Measurements from ENCODE around the gene PAXX. TPM values are rescaled to one million over a fixed set of nuclear protein-coding genes. Genes with fewer than 3 reads are reported as not detected.

PAXX gene
- total RNA-seq, 3 donors from 2014 or later (not counting 1 experiment from before 2014, with no cell fraction given) = 161 to 188 (median 161) TPM

- ATAC-seq (no peak), DNase-seq (no peak)
- TF ChIP-seq, protein P1, sequence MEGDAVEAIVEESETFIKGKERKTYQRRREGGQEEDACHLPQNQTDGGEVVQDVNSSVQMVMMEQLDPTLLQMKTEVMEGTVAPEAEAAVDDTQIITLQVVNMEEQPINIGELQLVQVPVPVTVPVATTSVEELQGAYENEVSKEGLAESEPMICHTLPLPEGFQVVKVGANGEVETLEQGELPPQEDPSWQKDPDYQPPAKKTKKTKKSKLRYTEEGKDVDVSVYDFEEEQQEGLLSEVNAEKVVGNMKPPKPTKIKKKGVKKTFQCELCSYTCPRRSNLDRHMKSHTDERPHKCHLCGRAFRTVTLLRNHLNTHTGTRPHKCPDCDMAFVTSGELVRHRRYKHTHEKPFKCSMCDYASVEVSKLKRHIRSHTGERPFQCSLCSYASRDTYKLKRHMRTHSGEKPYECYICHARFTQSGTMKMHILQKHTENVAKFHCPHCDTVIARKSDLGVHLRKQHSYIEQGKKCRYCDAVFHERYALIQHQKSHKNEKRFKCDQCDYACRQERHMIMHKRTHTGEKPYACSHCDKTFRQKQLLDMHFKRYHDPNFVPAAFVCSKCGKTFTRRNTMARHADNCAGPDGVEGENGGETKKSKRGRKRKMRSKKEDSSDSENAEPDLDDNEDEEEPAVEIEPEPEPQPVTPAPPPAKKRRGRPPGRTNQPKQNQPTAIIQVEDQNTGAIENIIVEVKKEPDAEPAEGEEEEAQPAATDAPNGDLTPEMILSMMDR (IDR thresholded peaks at IDR 0.05) = no peak
- Mint-ChIP-seq H3K36me3 (no peaks in the 10 kb centered on the region), H3K27ac (peak overlapping the region; percentile 81 to 92), H3K4me3 (peak overlapping the region; percentile 85), H3K27me3 (ENCODE audit: low read depth in 2 of 2) (no peaks in the 10 kb centered on the region), H3K4me1 (peaks cover 7 to 33% of the 10 kb centered on the region in 2 donors), H3K9me3 (no peaks in the 10 kb centered on the region)
- Histone ChIP-seq H3K36me3 (ENCODE audit: control insufficient read depth, insufficient read depth, low read length) (no peaks in the 10 kb centered on the region), H3K27ac (ENCODE audit: low read length) (peak overlapping the region; percentile 83), H3K9me3 (ENCODE audit: control insufficient read depth, insufficient read depth, low read length) (no peaks in the 10 kb centered on the region), H3K27me3 (ENCODE audit: control insufficient read depth, insufficient read depth, low read length) (no peaks in the 10 kb centered on the region), H3K4me3 (ENCODE audit: low read length) (peak overlapping the region; percentile 75), H3K4me1 (ENCODE audit: control insufficient read depth, insufficient read depth, low read length) (peaks cover 53% of the 10 kb centered on the region)
- WGBS (ENCODE audit: insufficient coverage) = 17% methylated on average over 16 of the region's 22 CpGs
- intact Hi-C loops (cut with micrococcal nuclease) = loop anchor here (2.0 kb wide), 2 partner anchors 43 to 85 kb away; partner anchors contain the start of gene PAXX
Observed at GRCh38 chr9:136949239-136949816, 42.9 kb upstream of the PAXX start.

DNA sequence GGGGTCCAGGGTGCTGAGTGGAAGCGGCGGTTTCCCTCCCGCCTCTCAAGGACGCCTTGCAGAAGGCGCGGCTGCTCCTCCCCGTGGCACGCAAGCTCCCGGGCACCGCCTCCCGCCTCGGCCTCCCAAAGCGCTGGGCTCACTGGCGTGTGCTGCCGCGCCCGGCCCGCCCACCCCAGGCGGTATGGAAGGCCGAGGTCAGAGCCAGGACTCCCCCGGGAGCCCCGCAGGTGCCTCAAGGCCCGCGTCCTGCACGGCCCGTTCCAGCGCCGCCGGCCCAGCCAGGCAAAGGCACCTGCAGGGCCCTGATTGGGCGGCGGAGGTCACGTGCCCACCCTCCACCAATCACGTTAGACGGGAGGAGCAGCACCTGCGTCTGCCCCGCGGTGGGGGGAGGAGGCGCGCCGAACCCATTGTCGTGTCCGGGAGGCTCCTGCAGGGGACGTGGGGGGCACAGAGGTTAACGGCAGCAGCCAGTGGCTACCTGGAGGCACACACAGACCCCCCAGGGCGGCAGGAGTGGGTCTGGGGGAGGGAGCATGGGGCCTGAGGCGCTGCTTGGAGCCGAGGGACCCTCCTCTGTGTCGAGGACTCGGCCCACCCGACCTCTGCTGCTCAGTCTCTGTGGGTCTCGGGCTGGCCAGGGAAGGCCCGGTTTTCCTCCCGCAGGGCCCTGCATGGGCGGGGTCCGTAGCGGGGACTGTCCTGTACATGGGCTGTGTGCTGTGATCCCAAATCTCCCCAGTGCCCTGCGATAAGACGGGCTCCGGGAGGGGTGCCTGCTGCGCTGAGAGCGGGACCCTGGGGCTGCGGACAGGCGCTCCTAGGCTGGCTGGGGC is 42.2 kb upstream of the PAXX start:
- DNase-seq (peak; percentile 97), ATAC-seq (peak; percentile 95 to 96 (median 95))
- no peaks in the 10 kb centered on the region for H3K27me3 Mint-ChIP-seq (ENCODE audit: low read depth in 2 of 2)
- intact Hi-C loops (cut with micrococcal nuclease) = loop anchor here (2.0 kb wide), 2 partner anchors 43 to 85 kb away; partner anchors contain the start of gene PAXX
- no peaks in the 10 kb centered on the region for H3K9me3 Mint-ChIP-seq
- TF ChIP-seq, protein P1 (IDR thresholded peaks at IDR 0.05) = peak; percentile 28
- peak overlapping the region; percentile 81 to 92 for H3K27ac Mint-ChIP-seq
- H3K4me1 Mint-ChIP-seq = peaks cover 1 to 34% of the 10 kb centered on the region in 2 donors
- Histone ChIP-seq H3K36me3 (ENCODE audit: control insufficient read depth, insufficient read depth, low read length) (no peaks in the 10 kb centered on the region), H3K4me1 (ENCODE audit: control insufficient read depth, insufficient read depth, low read length) (peaks cover 50% of the 10 kb centered on the region), H3K27ac (ENCODE audit: low read length) (peak overlapping the region; percentile 83), H3K4me3 (ENCODE audit: low read length) (peak overlapping the region; percentile 75), H3K27me3 (ENCODE audit: control insufficient read depth, insufficient read depth, low read length) (no peaks in the 10 kb centered on the region), H3K9me3 (ENCODE audit: control insufficient read depth, insufficient read depth, low read length) (no peaks in the 10 kb centered on the region)
- H3K36me3 Mint-ChIP-seq = no peaks in the 10 kb centered on the region
- WGBS (ENCODE audit: insufficient coverage) = 8% methylated on average over 63 of the region's 63 CpGs
- H3K4me3 Mint-ChIP-seq = peak overlapping the region; percentile 93

DNA sequence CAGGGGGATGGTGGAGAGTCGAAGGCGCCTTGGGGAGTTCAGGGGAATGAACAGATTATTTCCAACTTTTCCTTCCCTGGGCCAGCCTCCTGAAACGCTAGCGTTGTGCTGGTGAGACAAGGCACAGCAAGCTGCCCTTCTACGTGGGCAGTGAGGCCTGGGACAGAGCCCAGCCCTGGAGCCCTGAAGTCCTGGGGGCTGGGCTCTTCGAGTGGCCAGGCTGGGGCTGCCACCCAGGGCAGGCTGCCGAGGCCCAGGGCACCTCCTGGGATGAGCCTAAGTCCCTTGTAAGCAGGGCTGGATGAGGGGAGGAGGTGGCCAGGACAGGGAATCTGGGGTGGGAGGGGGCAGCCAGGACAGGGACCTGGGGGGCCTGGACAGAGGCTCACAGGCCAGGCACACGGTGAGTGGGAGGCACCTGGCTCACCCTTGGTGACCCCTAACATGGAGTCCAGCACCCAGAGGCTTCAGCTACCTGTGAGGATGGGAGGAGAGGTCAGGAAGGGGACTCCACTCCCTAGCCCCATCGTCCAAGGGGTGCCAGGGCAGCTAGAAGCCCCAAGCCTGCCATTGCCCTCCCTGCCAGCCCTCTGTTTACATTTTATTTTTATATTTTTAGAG is 41.5 kb upstream of the PAXX start:
- Histone ChIP-seq H3K9me3 (ENCODE audit: control insufficient read depth, insufficient read depth, low read length) (no peaks in the 10 kb centered on the region), H3K4me3 (ENCODE audit: low read length) (peak overlapping the region; percentile 75), H3K27ac (ENCODE audit: low read length) (peak overlapping the region; percentile 83), H3K36me3 (ENCODE audit: control insufficient read depth, insufficient read depth, low read length) (no peaks in the 10 kb centered on the region), H3K27me3 (ENCODE audit: control insufficient read depth, insufficient read depth, low read length) (no peaks in the 10 kb centered on the region), H3K4me1 (ENCODE audit: control insufficient read depth, insufficient read depth, low read length) (peaks cover 49% of the 10 kb centered on the region)
- Mint-ChIP-seq H3K27ac (peak overlapping the region; percentile 81 to 92), H3K4me1 (peaks cover 0 to 35% of the 10 kb centered on the region in 2 donors), H3K9me3 (no peaks in the 10 kb centered on the region), H3K36me3 (no peaks in the 10 kb centered on the region), H3K27me3 (ENCODE audit: low read depth in 2 of 2) (no peaks in the 10 kb centered on the region), H3K4me3 (peak overlapping the region; percentile 47)
- DNase-seq (no peak), ATAC-seq (no peak)
- 60% methylated on average over 8 of the region's 9 CpGs for WGBS (ENCODE audit: insufficient coverage)
- intact Hi-C loops (cut with micrococcal nuclease) = no loop called here
- TF ChIP-seq, protein P1 (IDR thresholded peaks at IDR 0.05) = no peak

Data from natural killer cell (primary cell).